HG03457 (cell line): Measurements from ENCODE around the gene SLC2A6.
A peak's percentile ranks its signal among the peaks of the same experiment; 100 is the strongest.
"Not testable (repeated sequence)": the region's sequence is repeated elsewhere in the genome, so short reads cannot be mapped to it uniquely, and the experiment has no call there.

Source experiments
- ATAC-seq: cut with Tn5 transposase; IDR thresholded peaks from one replicate; pipeline ENCODE4 v1.9.1; 2021; ENCODE audit warnings: moderate number of reproducible peaks; ENCODE audit not compliant: unreplicated experiment

SLC2A6 gene

GRCh38 chr9:133463864-133464615 lies 14.9 kb downstream of the SLC2A6 start:
- no peak for ATAC-seq

GRCh38 chr9:133463234-133463863 lies 15.6 kb downstream of the SLC2A6 start:
- ATAC-seq, result no peak

- no peak for ATAC-seq
These were observed 16.9 kb downstream of the SLC2A6 start for GRCh38 chr9:133461975-133462374.

DNA sequence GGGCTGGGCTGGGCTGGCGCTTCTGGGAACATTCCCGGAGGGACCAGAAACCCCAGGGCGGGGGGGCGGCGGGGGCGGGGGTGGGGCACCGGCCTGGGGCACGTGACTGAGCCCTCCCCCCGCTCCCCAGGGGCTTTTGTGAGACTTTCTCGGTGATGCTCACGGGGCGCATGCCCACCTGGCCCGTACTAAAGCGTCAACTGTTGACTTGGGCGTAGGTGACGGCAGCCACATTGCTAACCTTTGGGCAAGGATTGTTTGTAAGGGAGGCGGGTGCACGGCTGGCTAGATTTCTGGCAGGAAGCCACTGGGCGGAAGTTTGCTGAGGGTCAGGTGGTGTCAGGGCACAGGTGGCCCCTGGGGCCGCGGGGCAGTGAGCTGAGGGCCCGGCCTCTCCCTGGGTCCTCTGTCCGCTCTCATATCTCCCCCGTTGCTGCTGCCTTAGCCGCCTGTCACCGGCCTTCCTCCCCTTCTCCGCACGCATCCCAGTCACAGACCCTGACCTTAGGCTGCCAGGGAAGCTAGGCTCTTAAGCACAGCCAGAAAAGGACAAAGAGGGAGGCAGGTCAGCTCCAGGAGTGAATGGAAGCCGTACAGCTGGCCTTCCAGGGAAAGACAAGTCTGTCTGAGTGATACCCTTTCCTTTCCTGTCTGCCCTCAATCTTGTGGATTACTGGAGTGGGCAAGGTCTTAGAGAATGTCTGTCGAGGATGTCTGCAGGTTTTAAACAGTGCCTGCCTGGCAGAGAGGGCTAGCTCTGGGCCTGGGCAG lies 18.3 kb downstream of the SLC2A6 start:
- peak; percentile 21 for ATAC-seq

DNA sequence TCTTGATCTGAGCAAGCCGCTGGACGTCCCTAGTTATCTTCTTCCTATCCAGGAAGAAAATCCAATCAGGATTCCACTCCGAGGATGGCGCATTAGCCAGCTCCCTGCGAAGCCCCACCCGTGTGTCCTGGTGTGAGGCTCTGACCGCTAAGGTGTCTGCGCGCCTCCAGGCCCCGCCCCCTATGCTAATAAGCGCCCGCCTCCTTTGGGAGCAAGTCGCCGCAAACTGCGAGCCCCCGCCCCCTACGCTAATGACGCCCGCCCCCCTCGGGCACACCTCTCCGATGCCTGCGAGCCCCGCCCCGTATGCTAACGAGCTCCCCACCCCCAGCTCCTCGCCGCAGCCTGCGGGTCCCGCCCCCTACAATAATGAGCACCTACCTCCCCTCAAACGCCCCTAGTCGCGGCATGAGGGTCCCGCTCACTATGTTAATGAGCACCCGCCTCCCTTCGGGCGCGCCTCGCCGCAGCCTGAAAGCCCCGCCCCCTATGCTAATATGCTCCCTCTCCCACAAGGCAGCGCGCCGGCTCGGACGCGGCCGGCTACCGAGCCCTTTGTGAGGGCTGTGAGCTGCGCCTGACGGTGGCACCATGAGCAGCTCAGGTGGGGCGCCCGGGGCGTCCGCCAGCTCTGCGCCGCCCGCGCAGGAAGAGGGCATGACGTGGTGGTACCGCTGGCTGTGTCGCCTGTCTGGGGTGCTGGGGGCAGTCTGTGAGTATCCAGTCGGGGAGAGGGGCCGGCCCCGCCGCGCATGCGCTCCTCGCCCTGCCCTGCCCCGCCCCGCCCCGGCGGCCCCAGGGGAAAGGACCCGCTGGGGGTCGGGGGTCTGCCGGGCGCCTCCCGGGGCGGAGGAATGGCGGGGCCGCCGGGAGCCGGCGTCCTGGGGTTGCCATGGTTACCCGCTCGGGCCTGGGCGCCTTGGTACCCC lies 19.2 kb downstream of the SLC2A6 start, which contains the start of gene CACFD1:
CACFD1 (plus strand) TSS at position 503 of the 929 bp plus-strand sequence; CDS start at position 592, 89 bp downstream.
- peak; percentile 44 for ATAC-seq

- no peak for ATAC-seq
These were observed 20.1 kb downstream of the SLC2A6 start for GRCh38 chr9:133458643-133459312.

GRCh38 chr9:133457748-133458147 lies 21.2 kb downstream of the SLC2A6 start:
- no peak for ATAC-seq

GRCh38 chr9:133457233-133457632 lies 21.7 kb downstream of the SLC2A6 start:
- no peak for ATAC-seq

- no peak for ATAC-seq
These were observed 22.5 kb downstream of the SLC2A6 start for GRCh38 chr9:133456409-133456808.

DNA sequence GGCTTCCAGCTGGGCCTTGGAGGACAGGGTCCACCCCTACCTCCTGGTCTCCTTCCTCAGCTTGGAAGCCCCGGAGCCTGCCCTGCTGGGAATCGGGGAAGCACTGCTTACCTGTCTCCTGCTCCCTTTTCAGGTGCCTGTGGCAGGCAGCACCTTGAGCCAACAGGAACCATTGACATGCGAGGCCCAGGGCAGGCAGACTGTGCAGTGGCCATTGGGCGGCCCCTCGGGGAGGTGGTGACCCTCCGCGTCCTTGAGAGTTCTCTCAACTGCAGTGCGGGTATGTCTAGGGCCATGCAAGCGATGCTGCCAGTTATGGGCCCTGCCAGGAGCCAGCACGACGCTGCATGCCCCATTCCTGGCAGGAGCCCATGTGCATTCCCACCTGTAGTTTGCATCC lies 23.0 kb downstream of the SLC2A6 start:
- ATAC-seq, result no peak

DNA sequence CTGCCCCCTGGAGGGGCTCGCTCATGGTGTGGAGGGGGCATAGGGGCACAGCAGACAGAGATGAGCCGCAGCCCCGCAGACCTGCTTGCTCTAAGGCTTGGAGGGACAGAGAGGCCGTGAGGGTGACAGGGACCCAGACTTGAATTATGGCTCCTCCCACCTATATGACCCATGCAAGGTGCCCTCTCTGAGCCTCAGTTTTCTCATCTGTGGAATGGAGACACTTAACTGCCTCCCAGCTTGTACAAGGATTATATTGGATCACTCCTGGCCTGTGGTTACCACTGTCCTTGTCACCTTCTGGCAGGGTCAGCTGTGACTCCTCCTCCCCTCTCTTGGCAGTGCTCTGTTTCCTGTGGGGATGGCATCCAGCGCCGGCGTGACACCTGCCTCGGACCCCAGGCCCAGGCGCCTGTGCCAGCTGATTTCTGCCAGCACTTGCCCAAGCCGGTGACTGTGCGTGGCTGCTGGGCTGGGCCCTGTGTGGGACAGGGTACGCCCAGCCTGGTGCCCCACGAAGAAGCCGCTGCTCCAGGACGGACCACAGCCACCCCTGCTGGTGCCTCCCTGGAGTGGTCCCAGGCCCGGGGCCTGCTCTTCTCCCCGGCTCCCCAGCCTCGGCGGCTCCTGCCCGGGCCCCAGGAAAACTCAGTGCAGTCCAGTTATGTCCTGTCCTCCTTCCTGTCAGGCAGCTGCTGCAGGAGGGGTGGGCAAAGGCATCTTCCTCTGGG lies 23.8 kb downstream of the SLC2A6 start:
- no peak for ATAC-seq

- ATAC-seq, result no peak
These were observed 24.6 kb downstream of the SLC2A6 start for GRCh38 chr9:133454325-133454724.

DNA sequence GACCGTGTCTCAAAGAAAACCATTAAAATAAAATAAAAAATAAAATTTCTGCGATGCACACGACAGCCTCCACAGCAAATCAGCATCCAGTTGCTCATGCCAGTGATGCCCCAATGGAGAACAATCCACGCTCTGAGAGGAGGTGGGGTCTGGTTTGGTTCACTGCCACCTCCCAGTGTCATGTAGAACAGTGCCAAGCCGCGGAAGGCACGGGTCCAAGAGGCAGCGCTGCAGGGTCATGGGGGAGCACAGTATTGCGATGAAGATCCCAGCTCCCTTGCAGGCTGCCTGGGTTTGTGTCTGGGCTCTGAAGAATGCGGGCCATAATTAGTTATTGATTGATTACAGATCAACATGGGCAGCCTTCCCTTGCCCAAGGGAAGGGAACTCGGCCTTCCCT lies 25.2 kb downstream of the SLC2A6 start:
- no peak for ATAC-seq

- no peak for ATAC-seq
These were observed 26.3 kb downstream of the SLC2A6 start for GRCh38 chr9:133452562-133452961.

GRCh38 chr9:133451865-133452264 lies 27.0 kb downstream of the SLC2A6 start:
- not testable (repeated sequence) for ATAC-seq

DNA sequence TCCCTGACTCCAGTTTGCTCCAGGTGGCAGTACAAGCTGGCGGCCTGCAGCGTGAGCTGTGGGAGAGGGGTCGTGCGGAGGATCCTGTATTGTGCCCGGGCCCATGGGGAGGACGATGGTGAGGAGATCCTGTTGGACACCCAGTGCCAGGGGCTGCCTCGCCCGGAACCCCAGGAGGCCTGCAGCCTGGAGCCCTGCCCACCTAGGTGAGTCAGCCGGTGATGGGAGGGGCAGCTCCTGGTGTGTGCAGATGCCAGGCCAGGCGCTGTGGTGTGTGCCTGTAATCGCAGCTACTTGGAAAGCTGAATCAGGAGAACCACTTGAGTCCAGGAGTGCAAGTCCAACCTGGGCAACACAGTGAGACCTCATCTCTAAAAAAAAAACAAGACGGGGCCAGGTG lies 29.1 kb downstream of the SLC2A6 start:
- no peak for ATAC-seq

DNA sequence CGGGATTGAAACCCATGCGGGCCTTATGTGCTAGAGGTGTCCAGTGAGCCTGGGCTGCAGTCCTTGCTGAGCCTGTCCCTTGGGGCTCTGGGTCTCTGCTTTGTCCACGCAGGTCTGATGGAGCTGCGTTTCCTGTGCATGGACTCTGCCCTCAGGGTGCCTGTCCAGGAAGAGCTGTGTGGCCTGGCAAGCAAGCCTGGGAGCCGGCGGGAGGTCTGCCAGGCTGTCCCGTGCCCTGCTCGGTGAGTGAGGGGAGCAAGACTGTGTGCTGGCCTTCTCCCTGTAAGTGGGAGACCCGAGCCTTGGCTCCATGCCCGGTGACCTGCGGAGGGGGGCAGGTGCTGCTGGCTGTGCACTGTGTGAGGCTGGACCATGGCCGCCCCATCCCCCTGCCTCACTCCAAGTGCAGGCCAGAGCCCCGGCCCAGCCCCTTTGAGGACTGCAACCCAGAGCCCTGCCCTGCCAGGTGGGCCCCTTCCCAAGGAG lies 30.4 kb downstream of the SLC2A6 start:
- ATAC-seq, result no peak

- ATAC-seq, result no peak
These were observed 33.5 kb downstream of the SLC2A6 start for GRCh38 chr9:133445293-133445969.

- ATAC-seq, result no peak
These were observed 34.9 kb downstream of the SLC2A6 start for GRCh38 chr9:133443982-133444381.
